Amniotic stem cell (primary cell): Measurements from ENCODE around the gene MMEL1.

ENCODE experiments used
- DNase-seq: peaks from one replicate; lab custom pipeline; 2025; lab: John Stamatoyannopoulos, UW

MMEL1 gene

DNA sequence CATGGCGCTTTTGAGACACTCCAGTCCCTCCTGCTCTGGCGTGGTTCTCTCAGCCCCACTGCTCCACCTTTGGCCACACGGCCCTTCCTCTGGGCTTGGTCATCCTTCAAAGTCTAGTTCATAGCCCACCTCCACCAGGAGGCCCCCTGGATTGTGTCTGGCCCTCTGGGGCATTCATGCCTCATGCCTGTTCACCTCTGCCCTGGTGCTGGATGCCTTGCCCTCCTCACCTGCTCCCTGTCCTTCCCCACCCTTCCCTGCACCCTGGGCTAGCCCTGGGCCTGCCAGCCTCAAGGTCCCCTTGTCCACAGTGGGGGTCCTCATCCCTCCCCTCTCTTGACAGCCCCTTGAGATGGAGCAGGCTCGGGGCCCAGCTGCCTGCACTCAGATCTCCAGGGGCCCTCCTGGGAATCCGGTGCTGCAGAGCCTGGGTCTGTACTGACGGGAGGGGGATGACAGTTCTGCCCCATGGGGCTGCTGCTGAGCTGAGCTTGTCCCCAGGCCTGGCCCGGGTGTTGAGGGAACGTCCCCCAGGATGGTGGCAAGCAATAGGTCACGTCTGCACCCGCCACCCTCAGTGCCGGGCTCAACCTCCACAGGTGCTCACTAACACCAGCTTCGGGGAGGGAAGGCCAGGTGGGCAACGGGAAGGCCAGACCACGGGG lies 27.8 kb downstream of the MMEL1 start:
- DNase-seq = no peak

DNA sequence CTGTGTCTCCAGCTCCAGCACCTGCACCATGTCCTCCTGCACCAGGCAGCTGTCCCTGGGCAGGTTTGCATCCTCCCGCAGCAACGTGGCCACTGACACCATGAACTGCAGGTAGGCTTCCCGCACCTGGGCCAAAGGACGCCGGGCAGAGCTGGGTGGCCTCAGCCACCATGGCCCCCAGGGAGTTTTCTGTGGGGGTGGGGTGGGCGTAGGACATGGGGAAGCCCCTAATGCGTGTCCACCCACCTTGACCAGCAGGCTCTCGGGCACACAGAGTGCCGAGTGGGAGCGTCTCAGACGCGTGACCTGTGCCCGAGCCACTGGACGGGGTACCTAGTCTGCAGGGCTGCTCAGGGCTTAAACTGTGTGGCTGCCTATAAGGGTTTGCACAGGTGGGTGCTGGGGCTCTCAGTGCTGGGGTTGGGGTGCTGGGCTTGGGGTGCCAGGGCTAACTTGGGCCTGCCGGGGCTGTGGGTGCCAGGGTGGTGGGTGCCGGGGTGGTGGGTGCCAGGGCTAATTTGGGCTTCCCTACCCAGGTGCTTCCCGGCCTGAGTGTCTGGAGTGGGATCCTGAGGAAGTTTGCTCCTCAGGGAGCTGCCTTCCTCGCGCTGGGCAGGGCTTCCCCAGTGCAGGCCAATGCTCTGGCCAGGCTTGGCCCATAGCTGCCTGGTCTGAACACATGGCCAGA lies 28.5 kb downstream of the MMEL1 start:
- no peak for DNase-seq

DNA sequence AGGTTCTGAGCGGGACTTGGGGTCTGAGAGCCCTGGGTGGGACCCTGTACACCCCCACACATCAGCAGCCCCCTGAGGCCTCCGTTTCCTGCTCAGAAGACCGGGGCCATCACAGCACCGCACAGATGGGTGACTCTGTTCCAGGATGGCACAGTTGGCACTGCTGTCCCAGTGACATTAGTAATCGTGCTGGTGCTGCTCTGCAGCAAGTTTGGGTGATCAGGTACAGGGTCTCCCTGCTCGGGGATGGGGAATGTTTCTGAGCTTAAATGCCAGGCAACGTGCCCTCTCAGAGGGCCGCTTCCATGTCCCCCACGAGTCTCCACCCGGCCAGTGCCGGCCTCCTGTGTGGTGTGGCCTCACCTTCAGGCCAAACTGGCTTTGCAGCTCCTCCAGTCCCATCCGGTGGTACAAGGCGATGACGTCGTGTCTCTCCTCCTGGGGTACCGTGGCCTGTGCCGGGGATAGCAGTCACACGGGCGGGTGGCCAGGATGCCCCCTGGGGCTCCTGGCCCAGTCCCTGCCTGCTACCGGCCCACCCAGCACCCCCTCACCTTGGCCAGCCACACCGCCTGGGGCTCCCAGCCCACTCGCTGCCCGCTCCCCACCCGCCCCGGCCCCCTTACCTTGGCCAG lies 29.2 kb downstream of the MMEL1 start:
- DNase-seq = no peak

DNA sequence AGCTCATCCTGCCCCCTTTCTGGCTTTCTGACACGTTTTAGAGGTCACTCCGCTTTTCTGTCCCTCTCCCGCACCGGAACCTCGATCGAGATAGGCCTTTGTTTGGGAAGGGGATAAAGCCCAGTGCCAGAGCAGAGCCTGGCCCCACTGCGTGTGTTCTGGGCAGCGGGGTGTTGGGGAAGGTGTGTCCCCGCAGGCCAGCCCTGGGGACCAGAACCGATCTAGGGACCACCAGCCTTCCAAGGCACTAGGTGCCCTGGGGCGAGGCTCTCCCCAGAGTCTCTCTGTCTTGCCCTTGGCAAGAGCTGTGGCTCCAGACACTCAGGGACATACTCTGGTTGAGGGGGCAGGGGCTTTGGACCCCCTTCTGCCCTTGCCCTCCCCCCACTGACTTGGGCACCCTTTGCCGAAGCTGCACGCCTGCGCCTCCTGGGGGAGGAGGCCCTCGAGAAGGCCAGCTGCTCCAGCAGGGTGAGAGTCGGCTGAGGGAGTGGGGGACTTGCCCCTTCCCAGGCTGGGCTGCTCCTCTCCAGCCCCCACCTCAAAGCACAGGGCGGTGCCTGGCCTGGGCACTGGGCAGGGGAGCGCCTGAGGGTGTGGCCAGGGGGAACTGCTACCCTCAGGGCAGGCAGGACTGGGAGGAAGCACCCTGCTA lies 29.8 kb downstream of the MMEL1 start:
- DNase-seq = no peak

DNA sequence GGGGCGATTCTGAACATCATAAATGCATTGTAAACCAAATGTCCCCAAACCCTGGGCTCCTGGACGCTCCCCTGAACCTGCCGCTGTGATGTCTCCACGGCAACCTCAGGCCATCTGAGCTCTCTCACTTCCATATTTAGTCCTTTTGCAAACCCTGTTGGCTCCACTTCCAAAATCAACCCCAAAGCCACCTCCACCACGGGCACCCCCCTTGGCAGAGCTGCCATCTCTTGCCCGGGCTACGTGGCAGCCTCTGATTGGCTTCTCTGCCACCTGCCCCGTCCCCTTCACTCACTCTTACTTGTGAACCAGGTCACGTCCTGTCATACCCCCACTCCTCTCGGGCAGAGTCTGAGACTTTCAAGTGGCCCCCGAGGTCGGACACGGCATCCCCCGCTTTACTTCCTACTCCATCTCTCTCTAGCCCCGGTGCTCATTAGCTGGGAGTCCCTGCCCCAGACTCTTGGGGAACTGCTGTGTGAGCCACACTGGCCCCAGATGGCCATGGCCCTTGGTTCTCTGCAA lies 30.4 kb downstream of the MMEL1 start:
- DNase-seq = no peak

DNA sequence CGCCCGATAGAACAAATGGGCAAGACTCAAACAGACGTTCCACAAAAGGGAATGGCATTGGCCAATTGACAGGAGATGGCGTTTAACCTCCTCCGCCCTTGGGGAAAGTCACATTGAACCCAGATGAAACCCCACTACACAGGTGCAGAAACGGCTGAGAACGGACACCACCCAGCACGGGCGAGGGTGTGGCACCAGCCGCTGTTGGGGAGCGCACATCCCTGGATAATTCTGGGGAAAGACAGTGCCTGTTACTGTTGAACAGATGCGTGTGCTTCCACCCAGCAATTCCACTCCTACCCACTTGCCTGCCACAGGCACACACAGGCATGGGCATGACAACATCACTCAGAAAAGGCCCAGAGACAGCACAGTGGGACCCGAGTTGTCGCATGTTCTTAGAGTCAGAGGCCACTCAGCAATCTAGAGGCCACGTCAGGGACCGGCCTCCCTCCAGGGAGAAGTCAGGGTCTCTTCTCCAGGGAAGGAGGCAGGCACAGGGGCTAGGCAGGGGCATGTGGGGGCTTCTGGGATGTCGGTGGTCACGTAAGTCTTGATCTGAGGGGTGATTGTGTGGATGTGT lies 31.0 kb downstream of the MMEL1 start:
- no peak for DNase-seq

DNA sequence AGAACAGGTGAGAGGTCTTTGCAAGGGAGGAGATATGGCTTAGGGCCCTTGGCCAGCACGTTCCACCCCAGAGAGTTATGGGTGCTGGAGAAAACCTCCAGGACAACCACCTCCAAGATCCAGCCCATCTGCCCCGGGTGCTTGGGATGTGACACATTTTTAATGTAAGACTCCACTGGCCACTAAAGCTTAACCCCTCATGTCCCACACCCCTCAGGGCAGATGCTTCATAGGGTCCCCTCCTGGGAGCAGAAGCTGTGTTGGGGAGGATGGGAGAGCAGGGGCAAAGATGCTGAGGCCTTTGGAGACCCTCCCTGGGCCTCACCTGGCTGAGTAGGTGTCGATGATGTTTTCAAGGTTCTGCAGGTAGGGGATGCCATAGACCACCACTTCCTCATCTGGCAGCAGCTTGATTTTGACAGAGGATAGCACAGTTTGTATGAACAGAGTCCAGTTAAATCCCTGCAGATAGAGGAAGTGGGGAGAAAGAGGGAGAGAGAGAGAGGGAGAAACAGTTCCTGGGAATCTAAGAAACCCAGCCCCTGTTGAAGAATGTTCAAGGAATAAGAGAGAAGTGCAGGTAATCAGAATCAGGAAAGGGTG lies 34.4 kb downstream of the MMEL1 start:
- DNase-seq = no peak

DNA sequence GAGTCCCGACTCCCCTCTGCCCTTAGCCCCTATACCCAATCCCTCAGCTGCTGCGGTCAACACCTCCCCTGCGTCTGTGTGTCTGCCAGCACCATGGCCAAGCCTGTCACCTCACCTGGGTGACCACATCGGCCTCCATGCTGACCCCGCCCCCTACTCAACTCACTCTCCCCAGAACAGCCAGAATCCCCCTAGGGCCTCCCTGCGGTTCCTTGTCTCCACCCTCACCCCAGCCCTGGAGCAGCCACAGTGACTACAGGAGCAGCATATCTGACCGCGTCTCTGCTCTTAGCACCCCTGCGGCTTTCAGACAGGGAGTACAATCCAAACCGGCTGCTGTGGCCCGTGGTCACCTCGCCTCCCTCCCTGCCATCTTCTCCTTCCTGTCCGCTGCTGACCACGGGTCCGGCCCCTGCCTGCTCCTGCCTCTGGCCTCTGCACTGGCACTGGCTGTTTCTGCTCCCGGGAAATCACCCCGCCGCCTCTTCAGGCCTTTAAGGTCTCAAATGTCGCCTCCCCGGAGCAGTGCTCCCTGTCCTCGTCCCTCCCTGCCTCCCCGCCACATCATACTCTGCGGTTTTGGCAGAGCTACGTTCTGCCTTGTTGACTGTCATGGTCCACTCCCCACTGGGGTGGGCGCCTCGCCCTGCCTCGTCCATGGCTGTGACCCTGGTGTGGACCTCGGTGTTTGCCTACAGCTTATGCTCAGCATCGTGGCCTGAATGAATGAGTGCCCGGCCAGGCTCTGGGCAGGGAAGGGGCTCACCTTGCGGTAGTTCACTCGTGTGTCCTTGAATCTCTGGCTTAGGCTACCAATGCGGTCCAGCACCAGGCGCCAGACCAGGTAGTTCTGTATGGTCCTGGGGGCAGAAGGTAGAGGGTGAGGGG lies 35.1 kb downstream of the MMEL1 start:
- DNase-seq = no peak

DNA sequence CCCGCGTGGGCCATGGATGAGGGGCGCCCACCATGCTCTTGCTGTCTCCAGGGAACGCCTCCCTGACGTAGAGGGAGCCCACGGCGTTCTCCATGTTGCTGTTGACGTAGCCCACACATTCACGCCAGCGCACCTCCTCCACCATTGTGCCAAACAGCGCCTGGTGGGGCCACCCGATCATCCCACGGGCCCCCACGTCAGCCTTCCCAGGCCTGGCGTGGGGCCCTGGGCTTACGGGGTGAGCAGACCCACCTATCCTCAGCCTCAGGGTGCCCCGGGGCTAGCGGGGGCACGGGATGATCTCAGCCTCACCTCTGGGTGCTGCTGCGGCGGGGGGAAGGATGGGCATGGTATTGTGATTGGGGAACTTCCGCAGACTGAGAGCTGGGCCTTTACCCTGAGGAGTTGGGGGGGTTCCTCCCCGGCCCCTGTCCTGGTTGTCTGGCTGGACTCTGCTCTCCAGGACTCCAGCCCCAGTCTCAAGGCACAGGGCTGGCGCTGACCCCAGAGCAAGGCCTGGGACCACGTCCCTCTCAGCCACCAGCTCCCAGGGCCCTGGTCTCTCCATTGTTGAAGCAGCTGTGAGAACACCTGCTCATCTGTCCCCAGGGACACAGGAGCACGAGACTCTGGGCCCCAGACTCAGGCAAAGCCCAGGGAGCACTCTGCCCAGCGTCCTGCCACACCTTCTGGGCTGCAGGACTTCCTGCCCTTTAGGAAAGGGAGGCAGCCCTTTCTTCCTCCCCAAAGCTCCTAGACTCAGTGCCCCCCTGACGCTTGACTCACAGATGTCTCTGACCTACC lies 36.1 kb downstream of the MMEL1 start:
- DNase-seq = no peak

DNA sequence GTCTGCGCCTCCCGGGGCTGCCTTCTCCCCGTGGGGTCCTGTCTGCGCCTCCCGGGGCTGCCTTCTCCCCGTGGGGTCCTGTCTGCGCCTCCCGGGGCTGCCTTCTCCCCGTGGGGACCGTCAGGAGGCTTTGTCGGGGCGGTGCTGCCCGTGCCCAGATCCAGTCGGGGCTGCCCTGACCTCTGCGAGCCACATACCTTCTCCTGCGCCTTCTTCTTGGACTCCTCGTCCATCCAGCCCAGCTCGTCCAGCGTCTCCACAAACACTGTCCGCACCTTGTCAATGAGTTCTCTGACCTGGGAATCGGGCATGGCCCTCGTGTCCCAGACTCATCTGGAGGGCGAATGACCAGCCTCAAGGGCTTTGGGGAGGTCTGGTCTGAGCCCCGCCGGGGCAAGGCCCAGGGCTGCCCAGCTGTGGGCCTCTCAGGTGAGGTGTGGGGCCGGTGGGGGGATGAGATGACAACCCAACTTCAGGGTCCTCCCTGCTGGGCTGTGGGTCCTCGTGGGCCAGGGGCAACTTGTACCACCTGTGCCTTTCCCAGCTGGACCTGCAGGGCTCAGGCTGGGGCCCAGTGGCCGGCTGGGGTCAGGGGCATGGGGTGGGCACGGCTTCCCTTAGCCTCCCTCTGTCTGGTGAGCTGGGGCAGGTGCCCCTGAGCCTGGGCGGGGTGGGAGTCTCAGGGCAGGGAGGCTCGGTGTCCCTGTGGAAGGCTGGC lies 36.8 kb downstream of the MMEL1 start:
- no peak for DNase-seq

DNA sequence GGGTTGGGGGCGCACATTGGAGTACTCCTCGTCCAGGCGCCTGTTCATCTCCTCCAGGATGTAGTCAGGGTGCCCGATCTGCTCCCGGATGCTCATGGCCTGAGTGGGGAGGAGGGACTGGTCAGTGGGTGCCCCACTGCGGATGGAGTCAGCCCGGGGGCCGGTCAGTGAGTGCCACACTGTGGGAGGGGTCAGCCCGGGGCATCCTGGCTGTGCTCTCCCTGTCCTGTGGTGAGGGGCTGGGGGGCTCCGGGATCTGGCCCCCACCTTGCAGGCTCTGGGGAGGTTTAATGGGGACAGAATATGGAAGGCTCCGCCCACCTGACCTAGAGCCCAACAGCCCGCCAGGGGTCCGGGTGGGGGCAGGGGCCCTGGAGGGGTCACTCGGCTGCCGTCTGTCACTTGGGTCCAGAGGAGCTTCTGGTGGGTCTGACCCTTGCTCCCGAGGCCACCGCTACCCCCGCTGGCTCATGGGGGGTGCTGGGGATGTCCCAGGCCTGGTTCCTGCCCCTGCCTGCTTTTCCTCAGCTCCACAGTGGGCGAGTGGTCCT lies 37.5 kb downstream of the MMEL1 start:
- DNase-seq = no peak

DNA sequence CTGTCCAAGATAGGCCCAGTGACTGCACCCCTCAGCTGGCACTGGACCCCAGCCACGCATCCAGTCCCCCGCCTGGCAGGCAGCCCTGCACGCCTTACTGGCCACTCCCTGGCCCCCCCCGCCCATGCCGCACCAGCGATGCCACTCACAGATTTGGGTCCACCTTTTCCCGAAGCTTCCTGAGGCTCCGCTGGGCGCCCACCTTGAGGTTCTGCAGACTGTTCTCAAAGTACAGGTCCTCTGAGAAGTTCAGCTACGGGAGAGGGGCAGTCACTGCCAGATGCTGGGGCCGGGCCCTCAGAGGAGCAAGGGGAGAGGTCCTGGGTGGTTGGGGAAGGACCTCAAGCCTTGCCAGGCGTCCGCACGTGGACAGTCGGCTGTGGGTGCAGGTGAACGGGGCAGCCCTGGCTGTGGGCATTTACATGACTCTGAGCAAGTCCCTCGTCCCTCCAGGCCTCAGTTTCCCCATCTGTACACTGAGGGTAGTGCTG lies 38.1 kb downstream of the MMEL1 start:
- DNase-seq = no peak

DNA sequence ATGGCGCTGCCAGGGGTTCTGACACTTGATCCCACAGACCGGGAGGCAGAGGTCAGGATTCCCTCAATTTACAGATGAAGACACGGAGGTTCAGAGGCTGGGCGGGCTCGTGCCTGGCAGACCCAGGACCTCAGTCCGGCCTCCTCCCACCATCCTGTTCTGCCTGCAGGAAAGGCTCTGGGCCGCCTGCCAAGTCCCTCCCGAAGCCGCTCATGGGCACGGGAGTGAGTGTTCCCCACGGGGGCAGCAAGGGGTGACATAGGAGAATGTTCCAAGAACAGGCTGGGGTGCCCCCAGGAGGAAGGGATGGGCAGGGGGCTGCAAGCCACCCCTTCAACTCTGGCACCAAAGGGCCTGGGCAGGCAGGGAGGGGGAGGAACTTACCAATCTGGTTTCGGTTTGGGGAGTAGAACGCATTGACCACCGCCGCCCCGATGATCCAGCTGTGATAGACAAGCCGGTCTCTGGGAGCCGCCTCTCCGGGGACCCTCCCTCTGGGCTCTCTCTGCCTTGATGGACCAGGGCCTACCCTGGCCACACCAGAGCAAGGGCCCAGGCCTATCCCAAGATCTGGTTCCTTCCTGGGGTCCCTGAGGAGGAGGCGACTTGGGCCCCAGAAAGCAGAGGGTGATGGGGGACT lies 38.7 kb downstream of the MMEL1 start:
- no peak for DNase-seq

DNA sequence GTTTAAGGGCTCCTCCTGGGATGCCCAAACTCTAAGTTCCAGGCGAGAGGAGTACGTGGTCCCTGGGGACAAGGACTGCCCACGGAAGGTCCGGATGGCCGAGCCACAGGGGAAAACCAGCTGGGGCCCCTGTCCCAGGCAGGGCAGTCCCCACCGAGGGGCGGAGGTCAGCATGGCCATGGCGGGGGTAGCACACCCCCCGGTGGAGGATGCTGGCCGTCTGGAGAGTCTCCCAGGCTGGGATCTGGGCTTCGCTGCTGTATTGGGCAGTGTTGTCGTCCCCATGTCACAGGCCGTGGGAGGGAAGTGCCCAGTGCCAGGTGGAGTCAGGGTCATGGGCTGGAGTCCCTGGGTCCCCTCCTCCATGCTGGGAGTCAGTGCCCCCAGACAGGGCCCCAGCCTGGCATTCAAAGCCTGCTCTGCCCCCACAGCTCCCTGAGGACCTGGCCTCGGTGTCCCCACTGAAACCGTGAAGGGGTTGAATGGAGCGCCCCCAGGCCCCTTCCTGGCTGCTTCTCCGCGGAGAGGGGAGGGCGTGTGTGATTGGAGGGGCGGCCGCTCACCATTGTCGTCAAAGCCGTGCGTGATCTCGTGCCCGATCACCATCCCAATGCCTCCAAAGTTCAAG lies 39.5 kb downstream of the MMEL1 start:
- no peak for DNase-seq

DNA sequence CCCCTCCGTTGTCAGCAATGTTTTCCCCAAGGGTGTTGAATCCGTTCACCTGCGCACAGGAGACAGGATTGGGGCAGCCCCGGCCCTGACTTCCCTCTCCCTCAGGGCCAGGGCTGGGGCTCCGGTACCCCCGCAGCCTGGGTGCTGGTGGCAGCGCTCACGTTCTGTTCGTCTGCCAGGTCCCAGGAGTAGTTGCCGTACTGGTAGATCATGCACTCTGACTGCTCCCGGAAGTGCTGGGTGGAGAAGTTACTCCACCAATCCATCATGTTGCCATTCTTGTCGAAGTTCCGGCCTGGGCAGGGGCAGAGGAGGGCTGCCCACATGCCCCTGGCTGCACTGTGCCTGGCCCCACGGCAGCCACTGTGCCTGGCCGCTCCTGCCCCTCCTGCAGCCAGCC lies 40.1 kb downstream of the MMEL1 start:
- no peak for DNase-seq

DNA sequence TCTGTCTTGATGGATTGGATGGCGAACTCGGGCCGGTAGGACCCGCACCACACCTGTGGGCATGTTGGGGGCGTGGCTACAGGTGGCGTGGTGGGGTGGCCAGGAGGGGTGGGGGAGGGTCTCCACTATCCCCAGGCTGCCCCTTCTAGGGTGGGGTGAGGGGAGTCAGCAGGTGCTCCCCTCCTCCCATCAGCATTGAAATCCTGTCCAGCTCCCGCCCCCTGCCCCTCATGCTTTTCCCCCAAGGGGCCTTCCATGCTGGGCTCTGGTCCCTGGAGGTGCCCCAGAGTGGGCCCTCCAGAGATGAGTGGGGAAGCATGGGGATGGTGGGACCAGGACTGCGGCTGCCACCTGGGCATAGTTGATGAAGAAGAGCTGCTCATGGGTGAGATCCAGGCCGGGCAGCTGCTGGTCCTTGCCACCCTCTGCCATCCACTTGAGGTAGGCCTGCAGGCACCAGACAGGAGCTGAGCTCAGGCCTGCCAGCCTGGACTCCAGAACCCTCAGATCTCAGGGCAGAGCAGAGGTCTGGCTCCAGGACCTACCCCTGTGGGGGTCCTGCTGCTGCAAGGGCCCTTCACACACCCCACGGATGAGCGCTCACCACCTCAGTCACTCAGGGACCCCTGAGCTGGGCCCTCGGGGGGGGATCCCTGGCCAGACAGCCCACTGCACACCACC lies 41.1 kb downstream of the MMEL1 start:
- DNase-seq = no peak

DNA sequence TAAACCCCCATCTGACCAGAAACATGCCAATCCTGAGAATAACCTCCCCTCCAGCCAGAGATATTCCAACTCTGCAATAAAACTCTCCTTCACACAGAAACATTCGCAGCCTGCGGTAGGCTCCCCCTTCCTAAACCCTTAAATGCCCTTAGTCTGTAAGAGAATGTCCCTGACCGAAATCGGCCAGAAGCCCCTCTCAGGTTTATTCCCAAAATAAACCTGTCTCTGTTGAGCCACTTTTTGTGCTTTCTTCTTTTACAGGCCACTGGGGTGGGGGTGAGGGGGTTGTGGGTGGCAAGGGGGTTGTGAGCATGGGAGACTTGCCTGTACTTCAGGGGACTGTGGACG lies 41.6 kb downstream of the MMEL1 start:
- no peak for DNase-seq
